ENCODE measurements around the gene NCF2. TPM values are rescaled to one million over a fixed set of nuclear protein-coding genes. Genes with fewer than 3 reads are reported as not detected.
A peak's percentile ranks its signal among the peaks of the same experiment; 100 is the strongest.

NCF2 gene, protein sequence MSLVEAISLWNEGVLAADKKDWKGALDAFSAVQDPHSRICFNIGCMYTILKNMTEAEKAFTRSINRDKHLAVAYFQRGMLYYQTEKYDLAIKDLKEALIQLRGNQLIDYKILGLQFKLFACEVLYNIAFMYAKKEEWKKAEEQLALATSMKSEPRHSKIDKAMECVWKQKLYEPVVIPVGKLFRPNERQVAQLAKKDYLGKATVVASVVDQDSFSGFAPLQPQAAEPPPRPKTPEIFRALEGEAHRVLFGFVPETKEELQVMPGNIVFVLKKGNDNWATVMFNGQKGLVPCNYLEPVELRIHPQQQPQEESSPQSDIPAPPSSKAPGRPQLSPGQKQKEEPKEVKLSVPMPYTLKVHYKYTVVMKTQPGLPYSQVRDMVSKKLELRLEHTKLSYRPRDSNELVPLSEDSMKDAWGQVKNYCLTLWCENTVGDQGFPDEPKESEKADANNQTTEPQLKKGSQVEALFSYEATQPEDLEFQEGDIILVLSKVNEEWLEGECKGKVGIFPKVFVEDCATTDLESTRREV
- polyA plus RNA-seq (2012; ENCODE audit: missing spikeins) = 97.2 TPM

- TF ChIP-seq POLR2A (IDR thresholded peaks at IDR 0.05; ENCODE audit: low read depth, low read length) (peak; percentile 56; the same call in 1 of the 2 replicates), TAF1 (IDR thresholded peaks at IDR 0.05; ENCODE audit: borderline replicate concordance, low read depth, low read length) (0 out of 2 replicates have a peak, but pooled peaks have one; percentile 22), POLR2AphosphoS5 (IDR thresholded peaks at IDR 0.05; ENCODE audit: low read depth, low read length) (peak; percentile 79)
- FAIRE-seq (peak; percentile 97), DNase-seq (ENCODE audit: insufficient read length) (peak; percentile 45)
Observed at GRCh38 chr1:183590244-183591191, at the start of gene NCF2. Gene NCF2, minus strand, starts transcription at chr1:183590459. Its CDS starts 130 bp downstream, at chr1:183590329.

- FAIRE-seq = no peak
- DNase-seq (ENCODE audit: insufficient read length) = no peak
- no peak for TF ChIP-seq TAF1 (IDR thresholded peaks at IDR 0.05; ENCODE audit: borderline replicate concordance, low read depth, low read length)
- no peak for TF ChIP-seq POLR2A (IDR thresholded peaks at IDR 0.05; ENCODE audit: low read depth, low read length)
- no peak for TF ChIP-seq POLR2AphosphoS5 (IDR thresholded peaks at IDR 0.05; ENCODE audit: low read depth, low read length)
Observed at GRCh38 chr1:183638649-183639387, 48.6 kb upstream of the NCF2 start.

DNA sequence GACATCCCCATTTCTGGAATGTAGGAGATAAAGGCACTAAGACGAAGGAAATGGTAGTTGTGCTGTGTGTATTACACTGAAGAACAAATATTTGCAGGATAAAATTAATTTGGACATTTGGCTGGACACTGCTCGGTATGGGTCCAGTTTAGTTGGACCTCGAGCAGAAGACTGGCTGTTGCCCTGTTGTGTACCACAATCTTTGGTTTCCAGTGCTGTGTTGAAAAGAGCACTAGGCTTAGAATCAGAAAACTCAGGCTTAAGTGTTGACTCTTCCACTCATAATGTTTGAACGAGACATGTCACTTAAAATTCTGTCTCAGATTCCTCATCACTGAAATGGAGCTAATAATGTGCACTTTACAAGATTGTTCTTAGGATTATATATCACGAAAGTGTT is 46.5 kb upstream of the NCF2 start:
- FAIRE-seq = no peak
- TF ChIP-seq TAF1 (IDR thresholded peaks at IDR 0.05; ENCODE audit: borderline replicate concordance, low read depth, low read length) (no peak), POLR2A (IDR thresholded peaks at IDR 0.05; ENCODE audit: low read depth, low read length) (no peak), POLR2AphosphoS5 (IDR thresholded peaks at IDR 0.05; ENCODE audit: low read depth, low read length) (no peak)
- no peak for DNase-seq (ENCODE audit: insufficient read length)

DNA sequence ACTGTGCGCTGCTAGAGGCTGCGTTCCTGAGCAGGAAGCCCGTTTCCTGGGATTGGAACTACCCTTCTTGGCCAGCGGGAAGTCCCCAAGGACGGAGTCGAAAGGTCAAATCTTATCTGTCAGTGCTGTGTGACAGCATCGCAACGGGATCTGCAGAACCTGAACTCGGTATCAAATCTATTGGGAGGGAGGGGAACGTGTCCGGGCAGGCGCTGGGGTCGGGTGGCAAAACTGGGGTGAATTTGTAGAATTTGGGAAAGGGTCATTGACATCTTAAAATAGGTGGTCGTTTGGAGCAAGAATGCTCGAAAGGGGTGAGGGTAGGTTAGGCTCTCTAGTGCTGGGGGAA is 46.0 kb upstream of the NCF2 start:
- TF ChIP-seq POLR2AphosphoS5 (IDR thresholded peaks at IDR 0.05; ENCODE audit: low read depth, low read length) = no peak
- no peak for TF ChIP-seq TAF1 (IDR thresholded peaks at IDR 0.05; ENCODE audit: borderline replicate concordance, low read depth, low read length)
- TF ChIP-seq POLR2A (IDR thresholded peaks at IDR 0.05; ENCODE audit: low read depth, low read length) = no peak
- DNase-seq (ENCODE audit: insufficient read length) (no peak), FAIRE-seq (no peak)

DNA sequence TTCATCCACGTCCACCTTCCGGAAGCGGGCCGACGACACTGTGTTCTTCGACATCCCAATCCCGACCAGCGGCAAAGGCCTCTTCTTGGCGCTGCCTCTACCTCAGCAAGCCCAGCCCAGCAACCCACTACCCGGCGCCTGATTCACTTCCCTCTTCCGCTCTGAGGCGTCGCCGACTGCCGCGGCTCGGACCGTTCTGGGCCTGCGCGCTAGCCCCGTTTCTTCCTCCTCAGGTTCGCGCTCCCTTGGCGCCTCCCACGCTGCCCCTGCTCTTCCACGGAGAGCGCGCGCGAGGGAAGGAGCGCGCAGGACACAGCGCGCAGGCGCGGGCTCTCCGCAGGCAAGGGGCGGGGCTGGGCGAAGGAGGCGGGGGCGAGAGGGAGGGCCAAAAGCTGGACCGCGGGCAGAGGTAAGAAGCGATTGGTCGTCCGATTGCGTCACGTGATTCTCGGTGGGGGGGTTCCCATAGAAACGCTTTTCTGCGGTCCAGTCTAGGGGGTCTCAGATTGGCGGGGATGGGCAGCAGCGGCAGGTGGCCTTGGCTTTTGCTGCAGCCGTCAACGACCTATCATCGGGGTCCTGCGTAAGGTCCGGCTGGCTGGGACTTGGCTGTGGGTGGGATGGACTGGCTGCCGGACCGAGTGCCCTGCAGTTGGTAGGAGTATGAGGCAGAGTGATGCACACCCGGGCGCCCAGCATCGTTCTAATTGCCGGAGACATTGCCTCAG is 45.5 kb upstream of the NCF2 start, which contains the start of gene ARPC5:
Gene ARPC5 (minus strand): TSS at position 178 of the 728 bp plus-strand sequence. CDS start 124 bp downstream, at position 54.
- TF ChIP-seq POLR2A (IDR thresholded peaks at IDR 0.05; ENCODE audit: low read depth, low read length) (peak; percentile 95), TAF1 (IDR thresholded peaks at IDR 0.05; ENCODE audit: borderline replicate concordance, low read depth, low read length) (peak; percentile 87), POLR2AphosphoS5 (IDR thresholded peaks at IDR 0.05; ENCODE audit: low read depth, low read length) (peak; percentile 94)
- DNase-seq (ENCODE audit: insufficient read length) (peak; percentile 74), FAIRE-seq (peak; percentile 95)

DNA sequence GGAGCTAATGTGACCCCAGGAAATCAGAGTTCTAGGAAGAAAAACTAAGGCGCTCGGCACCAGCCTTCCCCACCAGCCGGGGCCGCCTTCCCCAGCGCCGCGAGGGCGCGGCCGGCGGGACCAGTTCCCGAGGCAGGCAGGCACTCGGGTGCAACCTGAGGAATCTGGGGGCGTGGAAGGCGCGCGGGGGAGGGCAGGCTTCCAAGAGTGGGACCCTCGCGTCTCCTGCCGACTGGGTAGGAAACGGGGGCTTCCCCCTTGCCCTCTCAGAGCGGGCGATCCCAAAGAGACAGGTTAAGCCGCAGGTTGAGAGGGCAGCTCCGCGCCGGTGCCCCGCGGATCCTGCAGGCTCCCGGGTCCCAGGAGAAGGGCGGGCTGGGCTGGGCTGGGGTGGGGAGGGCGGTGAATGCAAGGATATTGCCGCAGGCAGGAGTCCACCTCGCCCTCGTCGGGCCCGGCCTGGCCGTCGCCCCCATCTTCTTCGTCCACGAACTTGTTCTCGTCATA is 44.9 kb upstream of the NCF2 start:
- no peak for TF ChIP-seq POLR2A (IDR thresholded peaks at IDR 0.05; ENCODE audit: low read depth, low read length)
- TF ChIP-seq POLR2AphosphoS5 (IDR thresholded peaks at IDR 0.05; ENCODE audit: low read depth, low read length) = no peak
- TF ChIP-seq TAF1 (IDR thresholded peaks at IDR 0.05; ENCODE audit: borderline replicate concordance, low read depth, low read length) = no peak
- DNase-seq (ENCODE audit: insufficient read length) (no peak), FAIRE-seq (no peak)

GRCh38 chr1:183634429-183635065 is 44.3 kb upstream of the NCF2 start:
- FAIRE-seq (no peak), DNase-seq (ENCODE audit: insufficient read length) (no peak)
- TF ChIP-seq POLR2A (IDR thresholded peaks at IDR 0.05; ENCODE audit: low read depth, low read length) (no peak), TAF1 (IDR thresholded peaks at IDR 0.05; ENCODE audit: borderline replicate concordance, low read depth, low read length) (no peak), POLR2AphosphoS5 (IDR thresholded peaks at IDR 0.05; ENCODE audit: low read depth, low read length) (no peak)

DNA sequence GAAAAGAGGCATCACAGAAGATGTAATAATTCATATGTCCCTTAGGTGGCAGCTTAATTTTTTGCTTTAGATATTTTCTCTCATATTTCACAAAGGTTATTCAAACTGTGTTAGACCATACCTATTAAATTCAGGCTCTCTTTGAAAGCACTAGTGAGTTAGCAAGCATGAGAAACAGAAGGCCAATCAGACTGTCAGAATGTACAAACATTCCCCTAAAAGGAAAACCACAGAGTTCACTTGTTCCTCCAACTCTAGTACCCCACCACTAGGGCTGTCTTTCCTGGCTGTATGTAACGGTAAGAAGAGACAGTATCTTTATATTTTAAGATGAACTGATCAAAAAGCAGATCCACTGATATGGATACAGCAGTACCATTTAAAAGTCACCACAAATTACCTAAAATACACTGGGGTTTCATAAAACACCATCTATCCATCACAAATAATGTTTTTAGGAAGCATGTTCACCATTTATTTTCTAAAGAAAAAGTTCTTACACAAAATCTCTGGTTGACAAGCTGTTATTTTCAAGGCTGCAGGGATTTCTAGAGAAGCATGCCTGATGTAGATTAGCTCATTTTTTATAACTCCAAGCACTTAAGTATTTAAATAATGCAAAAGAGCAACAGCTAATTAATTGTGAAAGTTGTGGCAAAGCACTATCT is 43.6 kb upstream of the NCF2 start:
- TF ChIP-seq POLR2A (IDR thresholded peaks at IDR 0.05; ENCODE audit: low read depth, low read length) (peak; percentile 71; the same call in 1 of the 2 replicates), POLR2AphosphoS5 (IDR thresholded peaks at IDR 0.05; ENCODE audit: low read depth, low read length) (no peak), TAF1 (IDR thresholded peaks at IDR 0.05; ENCODE audit: borderline replicate concordance, low read depth, low read length) (no peak)
- DNase-seq (ENCODE audit: insufficient read length) = no peak
- peak; percentile 42 for FAIRE-seq

DNA sequence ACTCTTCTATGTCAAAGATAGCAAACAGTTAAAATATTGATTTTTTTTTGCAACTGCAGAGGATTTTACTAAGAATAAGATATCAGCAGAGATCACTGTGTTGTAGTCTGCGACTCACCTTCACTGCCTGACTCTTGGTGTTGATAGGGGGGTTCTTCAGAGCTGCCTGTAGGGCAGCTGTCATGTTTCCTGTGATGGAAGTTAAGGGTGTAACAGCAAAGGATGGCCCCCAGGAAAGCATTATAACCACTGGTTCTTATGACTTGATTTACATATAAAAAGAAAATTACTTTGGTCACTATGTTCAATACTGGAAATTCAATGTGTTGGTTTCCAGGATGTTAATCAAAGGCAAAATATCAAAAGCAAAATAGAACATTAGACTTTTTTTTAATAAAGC is 42.7 kb upstream of the NCF2 start:
- TF ChIP-seq POLR2AphosphoS5 (IDR thresholded peaks at IDR 0.05; ENCODE audit: low read depth, low read length) = no peak
- TF ChIP-seq TAF1 (IDR thresholded peaks at IDR 0.05; ENCODE audit: borderline replicate concordance, low read depth, low read length) = no peak
- TF ChIP-seq POLR2A (IDR thresholded peaks at IDR 0.05; ENCODE audit: low read depth, low read length) = no peak
- peak; percentile 27 for FAIRE-seq
- no peak for DNase-seq (ENCODE audit: insufficient read length)
